MM.1S (cell line): ENCODE measurements around the gene TNIK.

ENCODE experiments used
- CTCF ChIP-seq: fragments of 300-600 bp; sonication (generic); IDR thresholded peaks from 2 replicates; pipeline ENCODE4 v1.5.1; 2016; ENCODE audit warnings: antibody characterized with exemption, low read length, mixed read lengths
- EZH2 ChIP-seq: fragments of 300-600 bp; sonication (generic); optimal IDR thresholded peaks from 2 replicates; pipeline ENCODE3; 2017; ENCODE audit warnings: low read depth, mild to moderate bottlenecking, antibody characterized with exemption, low read length, mixed read lengths
- EZH2phosphoT487 ChIP-seq: fragments of 300-600 bp; sonication (generic); IDR thresholded peaks from 2 replicates; pipeline ENCODE4 v1.6.1; 2018; ENCODE audit warnings: antibody characterized with exemption, low read length

DNA sequence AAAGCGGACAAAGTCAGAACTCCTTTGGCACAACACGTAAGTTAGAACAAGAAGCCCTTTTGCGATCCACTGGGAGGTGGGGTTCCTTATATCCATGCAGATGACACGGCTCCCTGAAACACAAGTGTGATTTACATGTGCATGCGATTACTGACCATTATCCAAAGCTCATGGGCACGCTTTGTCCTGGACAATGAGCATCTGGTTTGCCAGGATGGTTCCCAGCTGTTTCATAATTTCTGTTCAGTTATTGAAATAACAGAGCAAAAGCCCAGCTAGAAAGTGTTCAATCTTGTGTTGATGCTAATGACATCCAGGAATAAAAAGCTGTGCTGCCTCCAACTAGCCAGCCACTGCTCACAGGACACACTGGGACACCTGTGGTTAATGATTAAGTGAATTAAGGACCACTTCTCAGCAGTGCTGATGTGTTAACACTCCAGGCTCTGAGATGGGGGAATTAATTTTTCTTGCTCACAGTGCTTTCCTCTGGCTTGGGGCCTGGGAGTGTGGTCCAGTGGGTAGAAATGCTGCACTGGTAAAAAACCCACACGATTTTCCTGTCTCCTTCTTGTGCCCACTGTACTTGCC lies 310.6 kb downstream of the TNIK start:
- TF ChIP-seq EZH2: no peak
- no peak for TF ChIP-seq EZH2phosphoT487
- TF ChIP-seq CTCF: no peak
